ENCODE measurements around the gene B4GALT2.

B4GALT2 gene

DNA sequence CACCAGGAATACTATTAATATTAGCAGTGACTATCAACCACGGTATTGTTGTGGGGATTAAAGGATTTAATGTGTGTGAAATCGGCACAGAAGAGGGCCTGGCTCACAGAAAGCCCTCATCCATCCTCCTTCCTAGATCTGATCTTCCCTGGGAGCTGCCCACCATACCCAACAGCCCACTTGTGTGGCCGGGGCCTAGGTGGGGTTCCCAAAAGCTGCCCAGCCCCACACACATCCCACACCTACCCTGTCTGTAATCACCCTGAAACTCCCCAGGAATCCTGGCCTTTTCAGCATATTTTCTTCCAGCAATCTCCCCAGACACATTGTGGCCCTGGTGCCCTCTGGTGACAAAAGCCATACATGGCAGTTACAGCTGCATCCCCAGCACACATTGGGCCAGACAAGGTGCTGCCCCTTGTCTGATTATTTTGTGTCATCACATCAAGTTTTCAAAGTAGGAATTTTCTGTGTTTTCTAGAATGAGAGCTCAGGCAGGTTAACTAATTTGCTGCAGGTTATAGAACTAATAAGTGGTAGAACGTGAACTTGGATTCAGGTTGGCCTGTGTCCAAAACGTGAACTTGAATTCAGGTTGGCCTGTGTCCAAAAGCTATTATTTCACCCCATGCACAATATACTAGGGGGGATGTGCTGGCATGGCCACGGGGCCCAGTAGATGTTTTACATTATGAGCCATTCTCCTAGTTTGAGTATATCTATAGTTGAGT, 57.6 kb downstream of the B4GALT2 start:
- TF ChIP-seq, protein P1, sequence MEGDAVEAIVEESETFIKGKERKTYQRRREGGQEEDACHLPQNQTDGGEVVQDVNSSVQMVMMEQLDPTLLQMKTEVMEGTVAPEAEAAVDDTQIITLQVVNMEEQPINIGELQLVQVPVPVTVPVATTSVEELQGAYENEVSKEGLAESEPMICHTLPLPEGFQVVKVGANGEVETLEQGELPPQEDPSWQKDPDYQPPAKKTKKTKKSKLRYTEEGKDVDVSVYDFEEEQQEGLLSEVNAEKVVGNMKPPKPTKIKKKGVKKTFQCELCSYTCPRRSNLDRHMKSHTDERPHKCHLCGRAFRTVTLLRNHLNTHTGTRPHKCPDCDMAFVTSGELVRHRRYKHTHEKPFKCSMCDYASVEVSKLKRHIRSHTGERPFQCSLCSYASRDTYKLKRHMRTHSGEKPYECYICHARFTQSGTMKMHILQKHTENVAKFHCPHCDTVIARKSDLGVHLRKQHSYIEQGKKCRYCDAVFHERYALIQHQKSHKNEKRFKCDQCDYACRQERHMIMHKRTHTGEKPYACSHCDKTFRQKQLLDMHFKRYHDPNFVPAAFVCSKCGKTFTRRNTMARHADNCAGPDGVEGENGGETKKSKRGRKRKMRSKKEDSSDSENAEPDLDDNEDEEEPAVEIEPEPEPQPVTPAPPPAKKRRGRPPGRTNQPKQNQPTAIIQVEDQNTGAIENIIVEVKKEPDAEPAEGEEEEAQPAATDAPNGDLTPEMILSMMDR (IDR thresholded peaks at IDR 0.05; ENCODE audit: insufficient read depth, low read length, poor library complexity, severe bottlenecking), result peak; percentile 90
- DNase-seq (ENCODE audit: extremely low read depth, insufficient read length), result no peak
- Histone ChIP-seq H3K27me3 (replicated peaks; ENCODE audit: control insufficient read depth, insufficient read depth, low read length) (no peaks in the 10 kb centered on the region), H3K36me3 (ENCODE audit: control insufficient read depth, insufficient read depth, low read length) (no peaks in the 10 kb centered on the region), H3K4me3 (replicated peaks; ENCODE audit: low read depth, low read length) (no peak overlapping the region)

DNA sequence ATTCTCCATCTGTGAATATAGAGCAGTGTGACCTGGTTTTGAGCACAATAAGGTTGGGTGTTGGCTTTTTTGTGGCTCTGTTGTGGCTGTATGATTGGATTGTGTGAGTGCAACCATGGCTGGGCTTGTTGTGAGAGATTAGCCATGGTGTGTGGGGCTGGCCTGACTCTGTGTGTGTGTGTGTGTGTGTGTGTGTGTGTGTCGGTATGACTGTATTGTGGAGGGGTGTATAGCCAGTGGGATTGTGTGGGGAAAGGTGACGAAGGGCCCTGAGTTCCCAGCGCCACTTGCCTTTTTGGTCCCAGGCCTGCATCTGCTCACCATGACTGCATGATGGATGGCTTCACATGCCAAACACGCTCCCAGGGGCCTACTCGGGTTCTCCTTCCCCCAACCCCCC, 58.1 kb downstream of the B4GALT2 start:
- TF ChIP-seq, protein P1 (IDR thresholded peaks at IDR 0.05; ENCODE audit: insufficient read depth, low read length, poor library complexity, severe bottlenecking), result no peak
- H3K4me3 ChIP-seq (replicated peaks; ENCODE audit: low read depth, low read length), result no peak overlapping the region
- no peaks in the 10 kb centered on the region for H3K27me3 ChIP-seq (replicated peaks; ENCODE audit: control insufficient read depth, insufficient read depth, low read length)
- H3K36me3 ChIP-seq (ENCODE audit: control insufficient read depth, insufficient read depth, low read length), result no peaks in the 10 kb centered on the region
- no peak for DNase-seq (ENCODE audit: extremely low read depth, insufficient read length)

DNA sequence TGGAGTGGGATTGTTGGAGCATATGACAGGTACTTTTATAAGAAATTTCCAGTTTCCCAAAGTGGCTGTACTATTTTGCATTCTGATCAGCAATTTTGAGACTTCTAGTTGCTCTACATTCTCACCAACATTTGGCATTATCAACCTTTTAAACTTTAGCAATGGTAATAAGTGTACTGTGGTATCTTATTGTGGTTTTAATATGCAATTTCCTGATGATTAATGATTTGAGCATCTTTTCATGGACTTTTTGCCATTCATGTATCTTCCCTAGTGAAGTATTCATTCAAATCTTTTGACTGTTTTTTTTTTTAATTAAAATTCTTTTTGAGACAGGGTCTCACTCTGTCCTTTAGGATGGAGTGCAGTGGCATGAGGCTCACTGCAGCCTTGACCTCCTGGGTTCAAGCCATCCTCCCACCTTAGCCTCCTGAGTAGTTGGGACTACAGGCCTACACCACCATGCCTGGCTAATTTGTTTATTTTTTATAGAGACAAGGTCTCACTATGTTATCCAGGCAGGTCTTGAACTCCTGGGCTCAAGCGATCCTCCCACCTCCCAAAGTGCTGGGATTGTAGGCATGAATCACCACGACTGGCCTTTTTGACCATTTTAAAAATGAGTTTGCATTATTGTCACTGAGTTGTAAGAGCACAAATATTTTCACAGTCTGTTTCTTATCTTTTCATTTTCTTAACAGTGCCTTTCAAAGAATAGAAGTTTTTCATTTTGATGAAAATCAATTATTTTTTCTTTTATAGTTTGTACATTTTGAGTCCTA, 60.1 kb downstream of the B4GALT2 start:
- TF ChIP-seq, protein P1 (IDR thresholded peaks at IDR 0.05; ENCODE audit: insufficient read depth, low read length, poor library complexity, severe bottlenecking), result no peak
- no peak for DNase-seq (ENCODE audit: extremely low read depth, insufficient read length)
- no peaks in the 10 kb centered on the region for H3K36me3 ChIP-seq (ENCODE audit: control insufficient read depth, insufficient read depth, low read length)
- no peaks in the 10 kb centered on the region for H3K27me3 ChIP-seq (replicated peaks; ENCODE audit: control insufficient read depth, insufficient read depth, low read length)
- no peak overlapping the region for H3K4me3 ChIP-seq (replicated peaks; ENCODE audit: low read depth, low read length)

DNA sequence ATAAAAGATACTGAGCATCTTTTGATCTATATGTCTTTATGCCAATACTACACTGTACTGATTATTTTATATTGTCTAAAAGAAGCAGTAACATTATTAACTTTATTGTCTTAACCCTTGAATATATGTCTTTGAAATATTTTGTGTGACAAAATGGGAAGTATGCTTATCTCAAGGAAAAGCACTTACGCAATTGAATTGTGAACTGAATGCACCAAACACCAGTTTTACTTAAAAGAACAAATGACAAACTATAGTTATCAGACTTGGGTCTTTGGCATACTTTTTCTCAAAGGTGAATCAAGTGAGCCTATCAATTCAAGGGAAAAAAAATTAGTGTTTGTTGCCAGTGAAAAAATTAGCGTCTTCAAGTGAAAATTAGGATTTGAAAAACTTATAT, 61.4 kb downstream of the B4GALT2 start:
- Histone ChIP-seq H3K27me3 (replicated peaks; ENCODE audit: control insufficient read depth, insufficient read depth, low read length) (no peaks in the 10 kb centered on the region), H3K36me3 (ENCODE audit: control insufficient read depth, insufficient read depth, low read length) (no peaks in the 10 kb centered on the region), H3K4me3 (replicated peaks; ENCODE audit: low read depth, low read length) (no peak overlapping the region)
- TF ChIP-seq, protein P1 (IDR thresholded peaks at IDR 0.05; ENCODE audit: insufficient read depth, low read length, poor library complexity, severe bottlenecking), result no peak
- no peak for DNase-seq (ENCODE audit: extremely low read depth, insufficient read length)

Measured in GM06990 (cell line).